ENCODE results near the gene NKIRAS1. TPM values are rescaled to one million over a fixed set of nuclear protein-coding genes. Genes with fewer than 3 reads are reported as not detected.
"Not testable (repeated sequence)": the region's sequence is repeated elsewhere in the genome, so short reads cannot be mapped to it uniquely, and the experiment has no call there.

Gene NKIRAS1
- total RNA-seq, 4 donors from 2014 or later, result 18.8 to 29.9 (median 25.5) TPM

GRCh38 chr3:23926246-23926645 lies 9.5 kb upstream of the NKIRAS1 start:
- no peaks in the 10 kb centered on the region for H3K27me3 ChIP-seq
- no peaks in the 10 kb centered on the region for H3K4me1 ChIP-seq
- peaks cover 0 to 16% of the 10 kb centered on the region in 2 donors for H3K36me3 ChIP-seq
- whole genome bisulfite sequencing, 2 donors (ENCODE audit: low coverage in 1 of 2), result 90 to 96% methylated on average over 4 to 7 of the region's 7 CpGs
- H3K9me3 ChIP-seq, result no peaks in the 10 kb centered on the region
- no peak overlapping the region for H3K4me3 ChIP-seq
- TF ChIP-seq POLR2AphosphoS5 (IDR thresholded peaks at IDR 0.05) (no peak), EP300 (IDR thresholded peaks at IDR 0.05) (no peak), POLR2A (IDR thresholded peaks at IDR 0.05) (no peak)
- TF ChIP-seq, protein P1, sequence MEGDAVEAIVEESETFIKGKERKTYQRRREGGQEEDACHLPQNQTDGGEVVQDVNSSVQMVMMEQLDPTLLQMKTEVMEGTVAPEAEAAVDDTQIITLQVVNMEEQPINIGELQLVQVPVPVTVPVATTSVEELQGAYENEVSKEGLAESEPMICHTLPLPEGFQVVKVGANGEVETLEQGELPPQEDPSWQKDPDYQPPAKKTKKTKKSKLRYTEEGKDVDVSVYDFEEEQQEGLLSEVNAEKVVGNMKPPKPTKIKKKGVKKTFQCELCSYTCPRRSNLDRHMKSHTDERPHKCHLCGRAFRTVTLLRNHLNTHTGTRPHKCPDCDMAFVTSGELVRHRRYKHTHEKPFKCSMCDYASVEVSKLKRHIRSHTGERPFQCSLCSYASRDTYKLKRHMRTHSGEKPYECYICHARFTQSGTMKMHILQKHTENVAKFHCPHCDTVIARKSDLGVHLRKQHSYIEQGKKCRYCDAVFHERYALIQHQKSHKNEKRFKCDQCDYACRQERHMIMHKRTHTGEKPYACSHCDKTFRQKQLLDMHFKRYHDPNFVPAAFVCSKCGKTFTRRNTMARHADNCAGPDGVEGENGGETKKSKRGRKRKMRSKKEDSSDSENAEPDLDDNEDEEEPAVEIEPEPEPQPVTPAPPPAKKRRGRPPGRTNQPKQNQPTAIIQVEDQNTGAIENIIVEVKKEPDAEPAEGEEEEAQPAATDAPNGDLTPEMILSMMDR (IDR thresholded peaks at IDR 0.05), result no peak
- no peak overlapping the region for H3K27ac ChIP-seq
- no peak for ATAC-seq

- Histone ChIP-seq H3K36me3 (peaks cover 0 to 39% of the 10 kb centered on the region in 2 donors), H3K27ac (no peak overlapping the region), H3K4me3 (no peak overlapping the region), H3K9me3 (no peaks in the 10 kb centered on the region), H3K27me3 (no peaks in the 10 kb centered on the region), H3K4me1 (peaks cover under 1 to 19% (median 3%) of the 10 kb centered on the region in 3 donors)
- TF ChIP-seq EP300 (IDR thresholded peaks at IDR 0.05) (no peak), POLR2A (IDR thresholded peaks at IDR 0.05) (no peak), POLR2AphosphoS5 (IDR thresholded peaks at IDR 0.05) (no peak)
- TF ChIP-seq, protein P1 (IDR thresholded peaks at IDR 0.05), result no peak
- no peak for ATAC-seq
- 69 to 70% methylated on average over 2 of the region's 2 CpGs for WGBS, 2 donors (ENCODE audit: low coverage in 1 of 2)
Observed at GRCh38 chr3:23923786-23924185, 7.0 kb upstream of the NKIRAS1 start.

DNA sequence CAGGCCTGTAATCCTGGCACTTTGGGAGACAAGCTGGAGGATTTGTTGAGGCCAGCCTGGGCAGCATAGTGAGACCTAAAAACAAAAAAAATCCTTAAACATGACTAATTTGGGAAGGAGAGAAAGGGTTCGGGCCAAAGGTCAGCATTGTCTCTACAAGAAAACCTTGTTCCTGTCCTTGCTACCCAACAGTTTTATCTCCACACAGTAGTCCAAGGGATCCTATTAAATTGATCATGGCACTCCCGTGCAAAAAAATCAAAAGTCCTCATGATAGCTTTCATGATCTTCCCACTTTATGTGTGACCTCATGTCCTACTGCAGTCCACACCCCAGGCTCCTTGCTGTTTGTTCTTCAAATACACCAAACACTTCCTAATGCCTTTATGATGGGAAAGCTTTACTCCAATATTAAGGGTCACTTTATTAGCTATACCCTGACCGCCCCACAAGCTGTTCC lies 4.3 kb upstream of the NKIRAS1 start:
- H3K9me3 ChIP-seq, result no peaks in the 10 kb centered on the region
- H3K27me3 ChIP-seq, result no peaks in the 10 kb centered on the region
- ATAC-seq, result no peak
- WGBS, 2 donors (ENCODE audit: low coverage in 1 of 2), result 88 to 92% methylated on average over 3 of the region's 3 CpGs
- no peak overlapping the region for H3K27ac ChIP-seq
- H3K4me3 ChIP-seq, result no peak overlapping the region
- TF ChIP-seq POLR2A (IDR thresholded peaks at IDR 0.05) (no peak), POLR2AphosphoS5 (IDR thresholded peaks at IDR 0.05) (no peak), EP300 (IDR thresholded peaks at IDR 0.05) (no peak)
- TF ChIP-seq, protein P1 (IDR thresholded peaks at IDR 0.05), result no peak
- H3K36me3 ChIP-seq, result peaks cover 0 to 48% of the 10 kb centered on the region in 2 donors
- peaks cover 3 to 33% (median 9%) of the 10 kb centered on the region in 3 donors for H3K4me1 ChIP-seq

GRCh38 chr3:23920151-23920655 lies 3.4 kb upstream of the NKIRAS1 start:
- 75 to 80% methylated on average over 5 of the region's 5 CpGs for WGBS, 2 donors (ENCODE audit: low coverage in 1 of 2)
- no peak for TF ChIP-seq POLR2AphosphoS5 (IDR thresholded peaks at IDR 0.05)
- TF ChIP-seq EP300 (IDR thresholded peaks at IDR 0.05), result no peak
- TF ChIP-seq, protein P1 (IDR thresholded peaks at IDR 0.05), result no peak
- no peak for TF ChIP-seq POLR2A (IDR thresholded peaks at IDR 0.05)
- H3K36me3 ChIP-seq, result peaks cover 0 to 48% of the 10 kb centered on the region in 2 donors
- no peaks in the 10 kb centered on the region for H3K9me3 ChIP-seq
- H3K27ac ChIP-seq, result no peak overlapping the region
- no peak overlapping the region for H3K4me3 ChIP-seq
- peaks cover 3 to 42% (median 9%) of the 10 kb centered on the region in 3 donors for H3K4me1 ChIP-seq
- no peak for ATAC-seq
- H3K27me3 ChIP-seq, result no peaks in the 10 kb centered on the region

- H3K27ac ChIP-seq, result no peak overlapping the region
Observed at GRCh38 chr3:23919628-23920027, 2.8 kb upstream of the NKIRAS1 start.

GRCh38 chr3:23918331-23918730 lies 1.5 kb upstream of the NKIRAS1 start:
- H3K9me3 ChIP-seq, H3K27me3 ChIP-seq, ATAC-seq: not testable (repeated sequence)
- Histone ChIP-seq H3K4me3 (peak overlapping the region; percentile 61 to 94), H3K36me3 (peaks cover 0 to 48% of the 10 kb centered on the region in 2 donors), H3K4me1 (peaks cover 3 to 57% (median 9%) of the 10 kb centered on the region in 3 donors), H3K27ac (peak overlapping the region in 3 of 4 donors; percentile 91 to 97 (median 95))
- 27 to 30% methylated on average over 9 to 12 of the region's 12 CpGs for WGBS, 2 donors (ENCODE audit: low coverage in 1 of 2)

More at GRCh38 chr3:23919628-23920027, 2.8 kb upstream of the NKIRAS1 start:
- WGBS, 2 donors (ENCODE audit: low coverage in 1 of 2), result 65 to 69% methylated on average over 2 of the region's 2 CpGs
- Histone ChIP-seq H3K27me3 (no peaks in the 10 kb centered on the region), H3K9me3 (no peaks in the 10 kb centered on the region), H3K4me1 (peaks cover 3 to 48% (median 9%) of the 10 kb centered on the region in 3 donors), H3K4me3 (no peak overlapping the region), H3K36me3 (peaks cover 0 to 48% of the 10 kb centered on the region in 2 donors)
- no peak for ATAC-seq
- no peak for TF ChIP-seq EP300 (IDR thresholded peaks at IDR 0.05)
- TF ChIP-seq POLR2A (IDR thresholded peaks at IDR 0.05), result no peak
- TF ChIP-seq POLR2AphosphoS5 (IDR thresholded peaks at IDR 0.05), result no peak
- TF ChIP-seq, protein P1 (IDR thresholded peaks at IDR 0.05), result no peak

DNA sequence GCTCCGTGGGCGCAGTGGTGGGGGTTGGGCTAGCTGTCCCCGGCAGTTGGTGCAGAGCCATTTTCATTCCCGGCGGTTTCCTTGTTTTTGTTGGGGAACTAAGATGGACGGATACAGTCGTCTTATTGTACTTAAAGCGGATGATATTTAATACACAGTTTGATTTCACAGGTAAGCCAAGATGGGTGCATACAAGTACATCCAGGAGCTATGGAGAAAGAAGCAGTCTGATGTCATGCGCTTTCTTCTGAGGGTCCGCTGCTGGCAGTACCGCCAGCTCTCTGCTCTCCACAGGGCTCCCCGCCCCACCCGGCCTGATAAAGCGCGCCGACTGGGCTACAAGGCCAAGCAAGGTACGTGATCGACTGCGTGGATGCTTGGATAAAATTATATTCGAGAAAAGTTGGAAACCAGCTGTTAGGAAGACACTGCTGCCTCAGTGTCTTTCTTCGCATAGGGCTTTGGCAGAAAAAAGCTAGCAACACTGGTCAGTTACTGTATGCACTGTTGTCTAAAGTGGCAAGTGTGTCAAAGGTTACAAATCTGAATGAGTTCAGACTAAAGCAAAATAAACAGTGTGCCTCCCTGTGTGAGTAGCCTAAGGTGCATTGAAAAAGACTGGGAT lies 1.0 kb upstream of the NKIRAS1 start:
- not testable (repeated sequence) for ATAC-seq, H3K27me3 ChIP-seq, H3K9me3 ChIP-seq
- Histone ChIP-seq H3K36me3 (peaks cover 0 to 48% of the 10 kb centered on the region in 2 donors), H3K27ac (peak overlapping the region; percentile 70 to 97 (median 93)), H3K4me1 (peaks cover 3 to 57% (median 9%) of the 10 kb centered on the region in 3 donors), H3K4me3 (peak overlapping the region; percentile 61 to 94)
- 0% methylated on average over 3 of the region's 21 CpGs for WGBS, 2 donors (ENCODE audit: low coverage in 1 of 2)

All from gastroesophageal sphincter (tissue), 4 donors.